K562 (cell line): ENCODE measurements around the gene CEP72. TPM values are rescaled to one million over a fixed set of nuclear protein-coding genes. Genes with fewer than 3 reads are reported as not detected.

Experiments used
- ATF4 ChIP-seq: fragments of 450-650 bp; formaldehyde crosslinking; IDR thresholded peaks from 2 replicates; pipeline ENCODE4 v1.4.0; 2022; ENCODE audit warnings: mild to moderate bottlenecking, moderate library complexity
- BCLAF1 ChIP-seq, 2 experiments: fragments of 450-650 bp in 1 of 2; IDR thresholded peaks; 2 replicates each; pipeline ENCODE4 v1.6.1; 2011 to 2017; ENCODE audit warnings: low read depth in 2 of 2, antibody characterized with exemption in 1 of 2, borderline replicate concordance in 1 of 2, low read length in 1 of 2, mild to moderate bottlenecking in 1 of 2, mixed read lengths in 1 of 2; ENCODE audit not compliant: control insufficient read depth in 1 of 2
- CCNT2 ChIP-seq: IDR thresholded peaks from 2 replicates; pipeline ENCODE4 v1.6.1; 2011; ENCODE audit warnings: borderline replicate concordance, low read depth, mild to moderate bottlenecking, moderate library complexity, mixed read lengths, low read length; ENCODE audit not compliant: insufficient read length; ENCODE audit errors: extremely low read depth
- CTCFL ChIP-seq: IDR thresholded peaks from 2 replicates; pipeline ENCODE4 v1.6.1; 2011; ENCODE audit warnings: borderline replicate concordance, low read depth, mild to moderate bottlenecking, moderate library complexity, low read length; ENCODE audit not compliant: insufficient read depth, poor library complexity, severe bottlenecking
- CXXC5 ChIP-seq: fragments of 250-450 bp; sonication (Bioruptor Pico); IDR thresholded peaks from 2 replicates; pipeline ENCODE4 v1.8.0; 2022; ENCODE audit warnings: inconsistent platforms, mild to moderate bottlenecking, moderate library complexity
- EGR1 ChIP-seq: fragments of 450-650 bp; conservative IDR thresholded peaks from 2 replicates; pipeline ENCODE4 v1.6.1; 2017; ENCODE audit warnings: mild to moderate bottlenecking
- HDGF ChIP-seq: fragments of 450-650 bp; IDR thresholded peaks from 2 replicates; pipeline ENCODE4 v1.6.1; 2016
- MYNN ChIP-seq, 2 experiments: sonication (generic); formaldehyde crosslinking in 1 of 2; IDR thresholded peaks; 2 replicates each; pipeline versions ENCODE4 v1.5.0 to v1.6.1; 2016 to 2020; ENCODE audit warnings: antibody characterized with exemption in 1 of 2, missing genetic modification reagents in 1 of 2
- PURB ChIP-seq: sonication (generic); formaldehyde crosslinking; IDR thresholded peaks from 2 replicates; pipeline ENCODE4 v1.9.0; 2021; ENCODE audit warnings: low read depth, mild to moderate bottlenecking, missing genetic modification reagents
- RB1 ChIP-seq: fragments of 450-650 bp; IDR thresholded peaks from 2 replicates; pipeline ENCODE4 v1.6.1; 2017; ENCODE audit warnings: low read depth, mild to moderate bottlenecking
- RBM22 ChIP-seq: fragments of 200-400 bp; formaldehyde crosslinking; IDR thresholded peaks from 2 replicates; pipeline ENCODE4 v1.6.1; 2018; ENCODE audit warnings: low read length, low read depth; ENCODE audit not compliant: poor library complexity, severe bottlenecking
- ZC3H4 ChIP-seq: sonication (generic); formaldehyde crosslinking; IDR thresholded peaks from 2 replicates; pipeline ENCODE4 v1.9.0; 2021; ENCODE audit warnings: missing genetic modification reagents, borderline replicate concordance
- ZFX ChIP-seq: sonication (generic); formaldehyde crosslinking; IDR thresholded peaks from 2 replicates; pipeline ENCODE4 v1.8.0; 2022; ENCODE audit warnings: mild to moderate bottlenecking, missing genetic modification reagents, moderate library complexity
- ZNF143 ChIP-seq: sonication (generic); formaldehyde crosslinking; IDR thresholded peaks from 2 replicates; pipeline ENCODE4 v1.9.0; 2022; ENCODE audit warnings: mild to moderate bottlenecking, missing genetic modification reagents
- ZNF444 ChIP-seq: fragments of 250-450 bp; sonication (Bioruptor Pico); IDR thresholded peaks from 2 replicates; pipeline ENCODE4 v1.4.0; 2020; ENCODE audit warnings: mild to moderate bottlenecking, moderate library complexity
- ZNF586 ChIP-seq: fragments of 450-650 bp; formaldehyde crosslinking; conservative IDR thresholded peaks from 2 replicates; pipeline ENCODE4 v1.4.0; 2020; ENCODE audit warnings: mild to moderate bottlenecking, moderate library complexity
- polyA plus RNA-seq, 8 experiments: library from polyadenylated mRNA; depleted of rRNA in 4 of 8; stranded (reverse) in 5 of 8; unstranded in 3 of 8; fragments of >200 nt; fragmentation: Nextera tagmentation in 2 of 8; fragmentation: Illumina TruSeq in 1 of 8; extraction: Ambion mirVana in 2 of 8; extraction: Trizol in 1 of 8; gene quantifications; 2 replicates each; pipeline versions ENCODE4 v1.2.1 to v1.2.3, GENCODE V29; 2011 to 2014; ENCODE audit warnings: inconsistent platforms in 1 of 8, missing spikeins in 1 of 8
- total RNA-seq, 7 experiments: library from RNA; depleted of rRNA in 6 of 7; stranded (reverse); fragments of >200 nt in 6 of 7; fragmentation: Illumina TruSeq in 2 of 7; extraction: Trizol in 2 of 7; gene quantifications; 2 replicates each; pipeline versions ENCODE4 v1.2.1 to v1.2.3, GENCODE V29; 2011 to 2021; ENCODE audit warnings: low replicate concordance in 1 of 7
- TF ChIP-seq, protein P1 (sequence below): fragments of 450-650 bp; conservative IDR thresholded peaks from 2 replicates; pipeline ENCODE4 v1.6.1; 2016; ENCODE audit warnings: missing genetic modification characterization, low read depth, mild to moderate bottlenecking, missing compliant biosample characterization, moderate library complexity
- TF ChIP-seq, protein P2 (sequence below): fragments of 450-650 bp; IDR thresholded peaks from 2 replicates; pipeline ENCODE4 v1.6.1; 2016

Gene CEP72
- total and polyA plus RNA-seq, 9 of the 15 experiments (the other 6 are each of a cell fraction or from before 2014, with no cell fraction given), result 0.89 to 38.1 (median 14.2) TPM

DNA sequence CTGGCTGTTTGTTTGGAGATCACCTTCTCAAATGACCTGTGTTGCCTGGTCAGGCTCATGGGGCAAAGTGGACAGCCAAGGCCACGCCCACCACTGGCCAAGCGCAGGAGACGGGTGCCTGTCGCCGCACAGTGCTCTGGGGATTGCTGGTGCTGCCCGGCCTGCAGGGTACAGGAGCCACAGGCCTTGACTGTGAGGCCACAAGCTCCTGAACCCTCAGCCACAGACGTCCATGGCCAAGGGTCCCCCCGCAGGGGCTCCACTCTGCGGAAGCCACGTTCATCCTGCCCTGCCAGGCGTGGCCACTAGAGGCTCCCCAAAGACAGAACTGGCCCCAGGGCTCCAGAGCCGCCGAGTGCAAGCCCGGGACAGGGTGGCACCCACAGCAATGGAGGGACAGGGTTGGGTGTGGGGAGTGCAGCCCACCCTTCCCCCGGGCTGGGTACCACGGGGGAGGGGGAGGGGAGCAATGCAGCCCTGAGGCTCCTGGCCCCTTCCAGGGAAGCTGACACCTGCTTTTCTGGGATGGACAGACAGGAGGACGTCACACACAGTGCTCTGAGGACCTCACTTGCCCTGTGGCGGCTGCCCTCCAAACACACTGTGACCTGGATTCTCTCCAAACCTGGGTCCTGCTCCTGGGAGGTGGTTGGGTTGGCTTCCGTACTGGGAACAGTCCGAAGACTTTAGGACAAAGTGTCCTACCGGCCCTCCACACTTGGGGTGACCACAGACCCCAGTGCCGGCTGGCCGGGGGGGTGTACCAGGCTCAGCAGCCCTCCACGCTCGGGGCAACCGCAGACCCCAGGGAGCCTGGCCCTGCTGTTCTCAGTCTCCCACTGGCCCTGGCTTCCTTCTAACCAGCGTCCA is 59.6 kb downstream of the CEP72 start (continued):
- TF ChIP-seq ZNF143 (CRISPR knock-in tag) (no peak), PURB (CRISPR knock-in tag) (no peak), ZFX (CRISPR knock-in tag) (no peak), RBM22 (peak; percentile 89), ZNF444 (CRISPR knock-in tag) (no peak), HDGF (no peak), CTCFL (no peak), EGR1 (no peak), CXXC5 (peak; percentile 51), BCLAF1 (IDR thresholded peaks at IDR 0.05; ENCODE audit: borderline replicate concordance in 1 of 2, control insufficient read depth in 1 of 2, low read depth in 2 of 2, low read length in 1 of 2) (no peak), RB1 (peak; percentile 64; the same call in 1 of the 2 replicates), MYNN (IDR thresholded peaks at IDR 0.05) (0 out of 2 replicates have a peak, but pooled peaks have one; percentile 55), MYNN (CRISPR knock-in tag; IDR thresholded peaks at IDR 0.05) (no peak), ZC3H4 (CRISPR knock-in tag) (no peak), CCNT2 (peak; percentile 62), ATF4 (no peak; the same call in 1 of the 2 replicates), ZNF586 (CRISPR knock-in tag) (no peak)
- TF ChIP-seq, protein P1, sequence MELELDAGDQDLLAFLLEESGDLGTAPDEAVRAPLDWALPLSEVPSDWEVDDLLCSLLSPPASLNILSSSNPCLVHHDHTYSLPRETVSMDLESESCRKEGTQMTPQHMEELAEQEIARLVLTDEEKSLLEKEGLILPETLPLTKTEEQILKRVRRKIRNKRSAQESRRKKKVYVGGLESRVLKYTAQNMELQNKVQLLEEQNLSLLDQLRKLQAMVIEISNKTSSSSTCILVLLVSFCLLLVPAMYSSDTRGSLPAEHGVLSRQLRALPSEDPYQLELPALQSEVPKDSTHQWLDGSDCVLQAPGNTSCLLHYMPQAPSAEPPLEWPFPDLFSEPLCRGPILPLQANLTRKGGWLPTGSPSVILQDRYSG, result no peak
- TF ChIP-seq, protein P2, sequence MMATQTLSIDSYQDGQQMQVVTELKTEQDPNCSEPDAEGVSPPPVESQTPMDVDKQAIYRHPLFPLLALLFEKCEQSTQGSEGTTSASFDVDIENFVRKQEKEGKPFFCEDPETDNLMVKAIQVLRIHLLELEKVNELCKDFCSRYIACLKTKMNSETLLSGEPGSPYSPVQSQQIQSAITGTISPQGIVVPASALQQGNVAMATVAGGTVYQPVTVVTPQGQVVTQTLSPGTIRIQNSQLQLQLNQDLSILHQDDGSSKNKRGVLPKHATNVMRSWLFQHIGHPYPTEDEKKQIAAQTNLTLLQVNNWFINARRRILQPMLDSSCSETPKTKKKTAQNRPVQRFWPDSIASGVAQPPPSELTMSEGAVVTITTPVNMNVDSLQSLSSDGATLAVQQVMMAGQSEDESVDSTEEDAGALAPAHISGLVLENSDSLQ, result no peak
